DMS153 treated with DMSO at 0.1 percent for 48 hours (cell line): Measurements from ENCODE around the gene SAMHD1.
"Not testable (repeated sequence)": the region's sequence is repeated elsewhere in the genome, so short reads cannot be mapped to it uniquely, and the experiment has no call there.

Source experiments
- DNase-seq: peaks from one replicate; lab custom pipeline; 2025; ENCODE audit not compliant: unreplicated experiment; lab: John Stamatoyannopoulos, UW

SAMHD1 gene

GRCh38 chr20:36917943-36918342, 33.6 kb downstream of the SAMHD1 start:
- DNase-seq = no peak

GRCh38 chr20:36917240-36917639, 34.3 kb downstream of the SAMHD1 start:
- no peak for DNase-seq

- no peak for DNase-seq
Observed at GRCh38 chr20:36916199-36916598, 35.3 kb downstream of the SAMHD1 start.

- DNase-seq = no peak
Observed at GRCh38 chr20:36908603-36909002, 42.9 kb downstream of the SAMHD1 start.

GRCh38 chr20:36906086-36906485, 45.4 kb downstream of the SAMHD1 start:
- not testable (repeated sequence) for DNase-seq

- not testable (repeated sequence) for DNase-seq
Observed at GRCh38 chr20:36905566-36905965, 45.9 kb downstream of the SAMHD1 start.

- DNase-seq = no peak
Observed at GRCh38 chr20:36904690-36905089, 46.8 kb downstream of the SAMHD1 start.

GRCh38 chr20:36895036-36895435, 56.5 kb downstream of the SAMHD1 start:
- DNase-seq = no peak

- no peak for DNase-seq
Observed at GRCh38 chr20:36893801-36894200, 57.7 kb downstream of the SAMHD1 start.

- no peak for DNase-seq
Observed at GRCh38 chr20:36891211-36891610, 60.3 kb downstream of the SAMHD1 start.

GRCh38 chr20:36890586-36890985, 60.9 kb downstream of the SAMHD1 start:
- DNase-seq = no peak

- DNase-seq = no peak
Observed at GRCh38 chr20:36888880-36889516, 62.5 kb downstream of the SAMHD1 start.

GRCh38 chr20:36887752-36888090, 63.8 kb downstream of the SAMHD1 start:
- no peak for DNase-seq

GRCh38 chr20:36886859-36887751, 64.4 kb downstream of the SAMHD1 start:
- peak; percentile 79 for DNase-seq

- no peak for DNase-seq
Observed at GRCh38 chr20:36885356-36885755, 66.2 kb downstream of the SAMHD1 start.

GRCh38 chr20:36883977-36884535, 67.5 kb downstream of the SAMHD1 start:
- no peak for DNase-seq

- DNase-seq = no peak
Observed at GRCh38 chr20:36881888-36882287, 69.6 kb downstream of the SAMHD1 start.

GRCh38 chr20:36881331-36881730, 70.2 kb downstream of the SAMHD1 start:
- no peak for DNase-seq

- no peak for DNase-seq
Observed at GRCh38 chr20:36880741-36881250, 70.7 kb downstream of the SAMHD1 start.

GRCh38 chr20:36878941-36879340, 72.6 kb downstream of the SAMHD1 start:
- DNase-seq = no peak

GRCh38 chr20:36876473-36876833, 75.1 kb downstream of the SAMHD1 start:
- no peak for DNase-seq
